ENCODE measurements around the gene GAL3ST1.

Gene GAL3ST1

DNA sequence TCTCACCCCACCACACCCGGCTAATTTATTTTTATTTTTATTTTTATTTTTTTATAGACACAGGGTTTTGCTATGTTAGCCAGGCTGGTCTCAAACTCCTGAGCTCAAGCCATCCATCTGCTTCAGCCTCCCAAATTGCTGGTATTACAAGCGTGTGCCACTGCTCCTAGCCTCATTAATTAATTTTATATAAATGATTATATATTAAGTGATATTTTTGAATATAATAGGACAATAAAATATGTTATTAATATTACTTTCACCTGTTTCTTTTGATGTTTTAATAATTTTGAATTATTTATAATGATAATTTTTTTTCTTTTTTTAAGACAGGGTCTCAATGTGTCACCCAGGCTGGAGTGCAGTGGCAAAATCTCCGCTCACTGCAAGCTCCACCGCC is 66.8 kb downstream of the GAL3ST1 start:
- H3K27me3 ChIP-seq (ENCODE audit: insufficient read depth, low read length, poor library complexity, severe bottlenecking) = no peaks in the 10 kb centered on the region
- H3K9me2 ChIP-seq (replicated peaks; ENCODE audit: low read depth, low read length) = no peaks in the 10 kb centered on the region
- no peaks in the 10 kb centered on the region for H4K20me1 ChIP-seq (ENCODE audit: insufficient read depth, low read length, poor library complexity, severe bottlenecking)
- H3K36me3 ChIP-seq (ENCODE audit: insufficient read depth, low read length) = no peaks in the 10 kb centered on the region
- H3K4me3 ChIP-seq (ENCODE audit: low read length, poor library complexity, severe bottlenecking) = no peak overlapping the region
- no peak overlapping the region for H2AFZ ChIP-seq (ENCODE audit: low read length)
- H3F3A ChIP-seq (ENCODE audit: low read depth) = no peaks in the 10 kb centered on the region
- no peaks in the 10 kb centered on the region for H3K9me3 ChIP-seq (ENCODE audit: insufficient read depth, low read depth, low read length)
- H3K79me2 ChIP-seq (ENCODE audit: insufficient read depth, low read length) = no peaks in the 10 kb centered on the region
- no peak overlapping the region for H3K4me2 ChIP-seq (ENCODE audit: low read depth, low read length, poor library complexity, severe bottlenecking)
- no peaks in the 10 kb centered on the region for H3K4me1 ChIP-seq (ENCODE audit: insufficient read depth, low read length, poor library complexity, severe bottlenecking)
- no peak overlapping the region for H3K9ac ChIP-seq (ENCODE audit: low read depth, low read length, poor library complexity, severe bottlenecking)
- TF ChIP-seq, protein P1, sequence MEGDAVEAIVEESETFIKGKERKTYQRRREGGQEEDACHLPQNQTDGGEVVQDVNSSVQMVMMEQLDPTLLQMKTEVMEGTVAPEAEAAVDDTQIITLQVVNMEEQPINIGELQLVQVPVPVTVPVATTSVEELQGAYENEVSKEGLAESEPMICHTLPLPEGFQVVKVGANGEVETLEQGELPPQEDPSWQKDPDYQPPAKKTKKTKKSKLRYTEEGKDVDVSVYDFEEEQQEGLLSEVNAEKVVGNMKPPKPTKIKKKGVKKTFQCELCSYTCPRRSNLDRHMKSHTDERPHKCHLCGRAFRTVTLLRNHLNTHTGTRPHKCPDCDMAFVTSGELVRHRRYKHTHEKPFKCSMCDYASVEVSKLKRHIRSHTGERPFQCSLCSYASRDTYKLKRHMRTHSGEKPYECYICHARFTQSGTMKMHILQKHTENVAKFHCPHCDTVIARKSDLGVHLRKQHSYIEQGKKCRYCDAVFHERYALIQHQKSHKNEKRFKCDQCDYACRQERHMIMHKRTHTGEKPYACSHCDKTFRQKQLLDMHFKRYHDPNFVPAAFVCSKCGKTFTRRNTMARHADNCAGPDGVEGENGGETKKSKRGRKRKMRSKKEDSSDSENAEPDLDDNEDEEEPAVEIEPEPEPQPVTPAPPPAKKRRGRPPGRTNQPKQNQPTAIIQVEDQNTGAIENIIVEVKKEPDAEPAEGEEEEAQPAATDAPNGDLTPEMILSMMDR (conservative IDR thresholded peaks at IDR 0.05; ENCODE audit: low read length) = no peak
- no peak for TF ChIP-seq EZH2phosphoT487 (IDR thresholded peaks at IDR 0.05; ENCODE audit: borderline replicate concordance)

DNA sequence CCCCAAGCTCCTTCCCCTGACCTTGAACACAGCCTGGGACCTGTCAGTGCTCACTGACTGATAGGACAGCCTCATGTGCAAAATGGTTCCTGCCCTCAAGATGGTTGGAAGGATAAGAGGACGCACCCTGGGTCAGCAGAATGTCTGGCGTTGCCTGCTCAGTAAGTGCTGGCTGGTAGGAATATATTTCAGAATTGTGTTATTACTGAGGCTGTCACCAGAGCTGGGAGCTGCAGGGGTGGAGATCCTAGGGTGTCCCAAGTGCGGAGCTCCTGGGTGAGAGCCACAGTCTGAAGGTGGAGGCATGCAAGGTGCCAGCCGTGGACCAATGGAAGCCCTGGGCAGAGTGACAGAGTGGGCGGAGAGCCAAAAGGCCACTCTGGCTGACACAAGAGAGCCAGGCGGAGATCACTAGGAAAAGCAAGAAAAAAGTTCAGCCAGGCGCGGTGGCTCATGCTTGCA is 67.9 kb downstream of the GAL3ST1 start:
- H3K27me3 ChIP-seq (ENCODE audit: insufficient read depth, low read length, poor library complexity, severe bottlenecking) = no peaks in the 10 kb centered on the region
- no peak overlapping the region for H3K4me3 ChIP-seq (ENCODE audit: low read length, poor library complexity, severe bottlenecking)
- H4K20me1 ChIP-seq (ENCODE audit: insufficient read depth, low read length, poor library complexity, severe bottlenecking) = no peaks in the 10 kb centered on the region
- no peaks in the 10 kb centered on the region for H3K36me3 ChIP-seq (ENCODE audit: insufficient read depth, low read length)
- no peak overlapping the region for H3K4me2 ChIP-seq (ENCODE audit: low read depth, low read length, poor library complexity, severe bottlenecking)
- no peak for TF ChIP-seq EZH2phosphoT487 (IDR thresholded peaks at IDR 0.05; ENCODE audit: borderline replicate concordance)
- TF ChIP-seq, protein P1 (conservative IDR thresholded peaks at IDR 0.05; ENCODE audit: low read length) = no peak
- no peaks in the 10 kb centered on the region for H3K9me2 ChIP-seq (replicated peaks; ENCODE audit: low read depth, low read length)
- no peaks in the 10 kb centered on the region for H3F3A ChIP-seq (ENCODE audit: low read depth)
- no peaks in the 10 kb centered on the region for H3K4me1 ChIP-seq (ENCODE audit: insufficient read depth, low read length, poor library complexity, severe bottlenecking)
- H3K9ac ChIP-seq (ENCODE audit: low read depth, low read length, poor library complexity, severe bottlenecking) = no peak overlapping the region
- H2AFZ ChIP-seq (ENCODE audit: low read length) = no peak overlapping the region
- no peaks in the 10 kb centered on the region for H3K79me2 ChIP-seq (ENCODE audit: insufficient read depth, low read length)
- H3K9me3 ChIP-seq (ENCODE audit: insufficient read depth, low read depth, low read length) = no peaks in the 10 kb centered on the region

All from Loucy (cell line).